HG02885 (cell line): ENCODE results near the gene PCDH12.
A peak's percentile ranks its signal among the peaks of the same experiment; 100 is the strongest.

ENCODE experiments used
- ATAC-seq: cut with Tn5 transposase; IDR thresholded peaks from one replicate; pipeline ENCODE4 v1.9.1; 2021; ENCODE audit warnings: mild to moderate bottlenecking; ENCODE audit not compliant: unreplicated experiment, poor library complexity

Gene PCDH12

GRCh38 chr5:141966963-141967333, 8.9 kb upstream of the PCDH12 start:
- no peak for ATAC-seq

GRCh38 chr5:141966275-141966962, 8.4 kb upstream of the PCDH12 start:
- ATAC-seq = no peak

GRCh38 chr5:141965071-141965470, 7.1 kb upstream of the PCDH12 start:
- no peak for ATAC-seq

GRCh38 chr5:141963701-141964100, 5.7 kb upstream of the PCDH12 start:
- no peak for ATAC-seq

GRCh38 chr5:141961466-141961865, 3.5 kb upstream of the PCDH12 start:
- no peak for ATAC-seq

- ATAC-seq = peak; percentile 96
Measured at GRCh38 chr5:141960449-141961323, 2.7 kb upstream of the PCDH12 start.

- no peak for ATAC-seq
Measured at GRCh38 chr5:141960018-141960417, 2.0 kb upstream of the PCDH12 start.

GRCh38 chr5:141958546-141959172, 657 bp upstream of the PCDH12 start:
- ATAC-seq = no peak

- no peak for ATAC-seq
Measured at GRCh38 chr5:141957367-141957996, 520 bp downstream of the PCDH12 start.

- ATAC-seq = no peak
Measured at GRCh38 chr5:141954194-141954593, 3.8 kb downstream of the PCDH12 start.

- ATAC-seq = no peak
Measured at GRCh38 chr5:141952020-141952419, 6.0 kb downstream of the PCDH12 start.

GRCh38 chr5:141951332-141951781, 6.6 kb downstream of the PCDH12 start:
- ATAC-seq = peak; percentile 93

- ATAC-seq = no peak
Measured at GRCh38 chr5:141950207-141951005, 7.6 kb downstream of the PCDH12 start.

GRCh38 chr5:141949511-141949910, 8.5 kb downstream of the PCDH12 start:
- ATAC-seq = no peak

- no peak for ATAC-seq
Measured at GRCh38 chr5:141948812-141949211, 9.2 kb downstream of the PCDH12 start.

- no peak for ATAC-seq
Measured at GRCh38 chr5:141947316-141947715, 10.7 kb downstream of the PCDH12 start.

GRCh38 chr5:141945511-141946051, 12.4 kb downstream of the PCDH12 start:
- no peak for ATAC-seq

GRCh38 chr5:141944076-141944475, 13.9 kb downstream of the PCDH12 start:
- no peak for ATAC-seq

- ATAC-seq = no peak
Measured at GRCh38 chr5:141942185-141942857, 15.7 kb downstream of the PCDH12 start.
